ENCODE measurements around the gene TUBGCP6.

TUBGCP6 gene

GRCh38 chr22:50264104-50264745, 19.4 kb upstream of the TUBGCP6 start:
- no peak for DNase-seq (ENCODE audit: low spot score)

- no peak for DNase-seq (ENCODE audit: low spot score)
Observed at GRCh38 chr22:50262973-50263617, 18.3 kb upstream of the TUBGCP6 start.

GRCh38 chr22:50262460-50262911, 17.7 kb upstream of the TUBGCP6 start:
- no peak for DNase-seq (ENCODE audit: low spot score)

GRCh38 chr22:50261615-50262459, 17.0 kb upstream of the TUBGCP6 start, which contains the start of gene MAPK12:
MAPK12 (minus strand) TSS chr22:50261683; CDS start chr22:50261509, 174 bp downstream.
- DNase-seq (ENCODE audit: low spot score) = peak; percentile 70

- peak; percentile 68 for DNase-seq (ENCODE audit: low spot score)
Observed at GRCh38 chr22:50260801-50261614, 16.2 kb upstream of the TUBGCP6 start.

GRCh38 chr22:50260434-50260800, 15.6 kb upstream of the TUBGCP6 start:
- no peak for DNase-seq (ENCODE audit: low spot score)

- no peak for DNase-seq (ENCODE audit: low spot score)
Observed at GRCh38 chr22:50259302-50259701, 14.5 kb upstream of the TUBGCP6 start.

GRCh38 chr22:50258361-50259292, 13.8 kb upstream of the TUBGCP6 start:
- DNase-seq (ENCODE audit: low spot score) = no peak

GRCh38 chr22:50257451-50258360, 12.9 kb upstream of the TUBGCP6 start:
- no peak for DNase-seq (ENCODE audit: low spot score)

GRCh38 chr22:50257041-50257440, 12.2 kb upstream of the TUBGCP6 start:
- DNase-seq (ENCODE audit: low spot score) = no peak

GRCh38 chr22:50256258-50256862, 11.5 kb upstream of the TUBGCP6 start:
- no peak for DNase-seq (ENCODE audit: low spot score)

- no peak for DNase-seq (ENCODE audit: low spot score)
Observed at GRCh38 chr22:50255607-50256006, 10.8 kb upstream of the TUBGCP6 start.

GRCh38 chr22:50255099-50255498, 10.3 kb upstream of the TUBGCP6 start:
- DNase-seq (ENCODE audit: low spot score) = no peak

- no peak for DNase-seq (ENCODE audit: low spot score)
Observed at GRCh38 chr22:50253941-50254340, 9.1 kb upstream of the TUBGCP6 start.

GRCh38 chr22:50253046-50253915, 8.5 kb upstream of the TUBGCP6 start:
- DNase-seq (ENCODE audit: low spot score) = no peak

- DNase-seq (ENCODE audit: low spot score) = peak; percentile 89
Observed at GRCh38 chr22:50252082-50253045, 7.5 kb upstream of the TUBGCP6 start.

- DNase-seq (ENCODE audit: low spot score) = no peak
Observed at GRCh38 chr22:50251477-50252081, 6.8 kb upstream of the TUBGCP6 start.
